ENCODE results near the gene CDH13. TPM values are rescaled to one million over a fixed set of nuclear protein-coding genes. Genes with fewer than 3 reads are reported as not detected.

Gene CDH13
- total RNA-seq, 2 donors from 2014 or later: 228 to 280 TPM

GRCh38 chr16:83305092-83305491 lies 678.3 kb downstream of the CDH13 start:
- Histone ChIP-seq H3K9me3 (no peaks in the 10 kb centered on the region), H3K4me1 (ENCODE audit: control insufficient read depth in 1 of 2, low read depth in 2 of 2) (peaks cover 12 to 23% of the 10 kb centered on the region in 2 donors), H3K27ac (no peak overlapping the region), H3K36me3 (no peaks in the 10 kb centered on the region), H3K4me3 (no peak overlapping the region), H3K27me3 (replicated peaks; ENCODE audit: insufficient read depth) (no peaks in the 10 kb centered on the region)
- DNase-seq (ENCODE audit: low spot score) (no peak), ATAC-seq (ENCODE audit: insufficient number of reproducible peaks, low FRiP score, low read depth) (no peak)
- no peak for TF ChIP-seq CTCF (IDR thresholded peaks at IDR 0.05)

GRCh38 chr16:83306961-83307593 lies 680.3 kb downstream of the CDH13 start:
- Histone ChIP-seq H3K4me3 (no peak overlapping the region), H3K27me3 (replicated peaks; ENCODE audit: insufficient read depth) (no peaks in the 10 kb centered on the region), H3K9me3 (no peaks in the 10 kb centered on the region), H3K36me3 (no peaks in the 10 kb centered on the region), H3K27ac (no peak overlapping the region), H3K4me1 (ENCODE audit: control insufficient read depth in 1 of 2, low read depth in 2 of 2) (peaks cover 12 to 23% of the 10 kb centered on the region in 2 donors)
- TF ChIP-seq CTCF (IDR thresholded peaks at IDR 0.05): no peak
- DNase-seq (ENCODE audit: low spot score) (no peak), ATAC-seq (ENCODE audit: insufficient number of reproducible peaks, low FRiP score, low read depth) (no peak)

- H3K4me3 ChIP-seq: peak overlapping the region; percentile 2
- no peak for ATAC-seq (ENCODE audit: insufficient number of reproducible peaks, low FRiP score, low read depth)
- no peaks in the 10 kb centered on the region for H3K27me3 ChIP-seq (replicated peaks; ENCODE audit: insufficient read depth)
- peaks cover 12 to 23% of the 10 kb centered on the region in 2 donors for H3K4me1 ChIP-seq (ENCODE audit: control insufficient read depth in 1 of 2, low read depth in 2 of 2)
- DNase-seq (ENCODE audit: low spot score): no peak
- H3K36me3 ChIP-seq: no peaks in the 10 kb centered on the region
- no peaks in the 10 kb centered on the region for H3K9me3 ChIP-seq
- H3K27ac ChIP-seq: no peak overlapping the region
- TF ChIP-seq CTCF (IDR thresholded peaks at IDR 0.05): no peak
Observed at GRCh38 chr16:83307594-83307992, 680.8 kb downstream of the CDH13 start.

- no peak for DNase-seq (ENCODE audit: low spot score)
- peak overlapping the region; percentile 29 for H3K4me3 ChIP-seq
- H3K27me3 ChIP-seq (replicated peaks; ENCODE audit: insufficient read depth): no peaks in the 10 kb centered on the region
- TF ChIP-seq CTCF (IDR thresholded peaks at IDR 0.05): no peak
- no peaks in the 10 kb centered on the region for H3K9me3 ChIP-seq
- no peak overlapping the region for H3K27ac ChIP-seq
- H3K36me3 ChIP-seq: no peaks in the 10 kb centered on the region
- peaks cover 12 to 23% of the 10 kb centered on the region in 2 donors for H3K4me1 ChIP-seq (ENCODE audit: control insufficient read depth in 1 of 2, low read depth in 2 of 2)
- ATAC-seq (ENCODE audit: insufficient number of reproducible peaks, low FRiP score, low read depth): no peak
Observed at GRCh38 chr16:83308414-83308813, 681.6 kb downstream of the CDH13 start.

GRCh38 chr16:83310816-83311215 lies 684.0 kb downstream of the CDH13 start:
- H3K4me1 ChIP-seq (ENCODE audit: control insufficient read depth in 1 of 2, low read depth in 2 of 2): peaks cover 12 to 23% of the 10 kb centered on the region in 2 donors
- no peak for TF ChIP-seq CTCF (IDR thresholded peaks at IDR 0.05)
- H3K27me3 ChIP-seq (replicated peaks; ENCODE audit: insufficient read depth): no peaks in the 10 kb centered on the region
- no peaks in the 10 kb centered on the region for H3K9me3 ChIP-seq
- DNase-seq (ENCODE audit: low spot score) (no peak), ATAC-seq (ENCODE audit: insufficient number of reproducible peaks, low FRiP score, low read depth) (no peak)
- H3K4me3 ChIP-seq: no peak overlapping the region
- H3K27ac ChIP-seq: no peak overlapping the region
- no peaks in the 10 kb centered on the region for H3K36me3 ChIP-seq
